BLaER1 treated with 17β-estradiol and CSF1 and Interleukin-3, amounts not matched to agents 10 nM and 100 nM (cell line): Measurements from ENCODE around the gene PRRX2.

ENCODE experiments used
- H3K27ac ChIP-seq, 11 experiments: shearing (Covaris generic); formaldehyde crosslinking; 2 replicates each; pipeline ENCODE4 v1.8.1; 2022
- H3K27me3 ChIP-seq, 11 experiments: shearing (Covaris generic); formaldehyde crosslinking; 2 replicates each; pipeline ENCODE4 v1.8.1; 2022
- H3K36me3 ChIP-seq, 11 experiments: shearing (Covaris generic); formaldehyde crosslinking; 2 replicates each; pipeline ENCODE4 v1.8.1; 2022
- H3K4me1 ChIP-seq, 10 experiments: shearing (Covaris generic); formaldehyde crosslinking; 2 replicates each; pipeline ENCODE4 v1.8.1; 2022
- H3K4me2 ChIP-seq, 11 experiments: shearing (Covaris generic); formaldehyde crosslinking; 2 replicates each; pipeline ENCODE4 v1.8.1; 2022
- H3K4me3 ChIP-seq, 10 experiments: shearing (Covaris generic); formaldehyde crosslinking; 2 replicates each; pipeline ENCODE4 v1.8.1; 2022
- H3K9ac ChIP-seq, 11 experiments: shearing (Covaris generic); formaldehyde crosslinking; 2 replicates each; pipeline ENCODE4 v1.8.1; 2022
- H3K9me3 ChIP-seq, 11 experiments: shearing (Covaris generic); formaldehyde crosslinking; replicated peaks in 1 of 11; 2 replicates each; pipeline ENCODE4 v1.8.1; 2022
- H4K20me1 ChIP-seq, 11 experiments: shearing (Covaris generic); formaldehyde crosslinking; 2 replicates each; pipeline ENCODE4 v1.8.1; 2022
- Cebpa-rat ChIP-seq, 11 experiments: shearing (Covaris generic); IDR thresholded peaks; 2 replicates each; pipeline ENCODE4 v1.8.1; 2022

PRRX2 gene

DNA sequence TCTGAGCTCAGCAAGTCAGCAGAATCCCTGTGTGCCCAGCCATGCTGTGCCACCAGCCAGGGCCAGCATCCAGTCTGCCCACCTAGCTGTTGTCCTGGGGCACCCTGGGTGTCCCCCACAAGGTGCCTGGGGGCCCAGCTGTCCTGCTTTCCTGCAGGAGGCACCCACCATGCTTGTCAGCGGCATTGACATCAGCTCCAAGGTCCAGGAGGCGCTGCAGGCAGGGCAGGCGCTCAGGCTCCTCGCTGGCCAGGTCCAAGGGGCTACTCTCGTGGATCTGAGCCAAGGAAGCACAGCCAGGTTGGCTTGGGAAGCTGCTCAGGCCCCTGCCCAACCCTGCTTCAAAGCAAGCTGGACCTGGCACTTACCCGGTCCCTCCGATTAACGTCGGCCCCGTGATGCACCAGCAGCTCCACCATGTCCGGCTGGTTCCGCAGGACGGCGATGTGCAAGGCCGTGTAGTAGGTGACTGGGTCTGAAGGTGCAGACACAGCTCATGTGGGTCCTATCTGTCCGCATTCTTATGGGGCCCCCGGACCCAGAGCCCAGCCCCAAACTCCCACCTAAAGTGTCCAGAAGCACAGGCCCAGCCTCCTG, 26.3 kb upstream of the PRRX2 start:
- H3K27me3 ChIP-seq, result no peaks in the 10 kb centered on the region
- H4K20me1 ChIP-seq, result peaks cover 65 to 77% (median 75%) of the 10 kb centered on the region in 11 experiments; a peak in 21 of 22 replicates
- H3K4me1 ChIP-seq, result peaks cover 29 to 76% (median 59%) of the 10 kb centered on the region in 10 experiments
- H3K9ac ChIP-seq, result peak overlapping the region in 6 of 11 experiments; percentile 6 to 92 (median 86); a peak in 8 of 22 replicates
- peak overlapping the region in 4 of 11 experiments; percentile 44 to 100 (median 96); a peak in 3 of 22 replicates for H3K4me2 ChIP-seq
- H3K36me3 ChIP-seq, result peaks cover 54 to 67% (median 59%) of the 10 kb centered on the region in 11 experiments
- H3K4me3 ChIP-seq, result no peak overlapping the region
- H3K9me3 ChIP-seq, result no peaks in the 10 kb centered on the region
- no peak for TF ChIP-seq Cebpa-rat (IDR thresholded peaks at IDR 0.05)
- H3K27ac ChIP-seq, result peak overlapping the region in 2 of 11 experiments; percentile 42 to 86; a peak in 3 of 22 replicates

DNA sequence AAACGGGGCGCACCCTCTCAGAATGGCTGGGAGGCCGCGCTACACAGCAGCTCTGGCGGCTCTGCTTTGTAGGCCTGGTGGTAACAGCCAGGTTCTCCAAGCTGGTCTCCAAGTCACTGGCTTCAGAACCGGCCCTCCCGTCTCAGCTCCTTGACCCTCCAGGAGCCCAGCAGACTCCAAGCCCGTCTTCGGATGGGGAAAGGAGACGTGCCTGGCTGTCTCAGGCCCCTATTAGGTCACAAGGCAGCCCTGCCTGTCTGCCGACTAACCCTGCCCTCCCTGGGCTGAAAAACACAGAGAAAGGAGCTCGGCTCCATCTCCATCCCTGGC, 25.7 kb upstream of the PRRX2 start:
- H3K36me3 ChIP-seq, result peaks cover 48 to 61% (median 55%) of the 10 kb centered on the region in 11 experiments
- H3K4me2 ChIP-seq, result peak overlapping the region in 10 of 11 experiments; percentile 91 to 100 (median 99); a peak in 18 of 22 replicates
- H3K27ac ChIP-seq, result peak overlapping the region in 1 of 11 experiments; percentile 86; a peak in 1 of 22 replicates
- TF ChIP-seq Cebpa-rat (IDR thresholded peaks at IDR 0.05), result no peak
- no peaks in the 10 kb centered on the region for H3K9me3 ChIP-seq
- peaks cover 29 to 72% (median 57%) of the 10 kb centered on the region in 10 experiments for H3K4me1 ChIP-seq
- H3K9ac ChIP-seq, result peak overlapping the region in 10 of 11 experiments; percentile 78 to 92 (median 86); a peak in 18 of 22 replicates
- no peaks in the 10 kb centered on the region for H3K27me3 ChIP-seq
- H3K4me3 ChIP-seq, result peak overlapping the region in 3 of 10 experiments; percentile 80 to 87 (median 86); a peak in 4 of 20 replicates
- H4K20me1 ChIP-seq, result peaks cover 62 to 72% (median 70%) of the 10 kb centered on the region in 11 experiments; a peak in 21 of 22 replicates

DNA sequence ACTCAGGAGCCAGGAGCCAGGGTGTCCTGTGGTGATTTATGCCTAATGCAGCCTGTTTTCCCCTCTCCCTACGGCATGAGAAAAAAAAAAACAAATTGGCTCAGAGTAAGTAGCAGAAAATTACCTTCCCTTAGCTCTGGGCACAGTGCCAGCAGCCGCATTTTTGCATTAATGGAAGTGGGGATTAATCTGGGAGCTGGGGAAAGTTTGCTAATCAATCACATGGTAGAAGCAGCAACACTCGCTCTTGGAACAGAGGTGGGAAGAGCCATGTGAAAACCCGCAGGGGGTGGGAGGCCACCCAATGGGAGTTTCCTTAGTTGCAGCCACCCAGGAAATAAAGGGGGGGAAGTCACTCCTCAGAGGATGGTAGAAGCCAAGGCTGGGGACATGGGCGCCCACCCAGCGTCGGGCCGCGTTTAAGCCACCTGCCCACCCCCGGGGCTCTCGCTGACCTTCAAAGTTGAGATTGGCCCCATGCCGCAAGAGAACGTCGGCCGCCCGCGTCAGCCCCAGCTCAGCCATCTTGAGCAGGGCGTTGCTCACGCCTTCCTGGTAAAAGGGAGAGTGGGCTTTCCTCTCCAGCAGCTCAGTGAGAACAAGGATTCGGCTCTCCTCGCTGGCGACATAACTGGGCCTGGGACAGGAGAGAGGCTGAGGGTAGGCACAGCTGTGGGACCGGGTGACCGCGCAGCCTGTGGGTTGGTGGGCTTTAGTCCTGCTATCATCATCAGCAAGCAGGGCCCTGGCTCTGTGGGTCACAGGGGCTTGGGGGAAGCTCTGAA, 25.2 kb upstream of the PRRX2 start:
- Histone ChIP-seq H3K4me3 (peak overlapping the region; percentile 80 to 99 (median 90)), H4K20me1 (peaks cover 56 to 66% (median 65%) of the 10 kb centered on the region in 11 experiments; a peak in 21 of 22 replicates), H3K27me3 (no peaks in the 10 kb centered on the region), H3K9me3 (no peaks in the 10 kb centered on the region), H3K27ac (peak overlapping the region in 5 of 11 experiments; percentile 4 to 86 (median 82); a peak in 6 of 22 replicates), H3K4me1 (peaks cover 29 to 67% (median 53%) of the 10 kb centered on the region in 10 experiments), H3K9ac (peak overlapping the region; percentile 78 to 92 (median 84)), H3K36me3 (peaks cover 43 to 56% (median 49%) of the 10 kb centered on the region in 11 experiments), H3K4me2 (peak overlapping the region; percentile 91 to 100 (median 99))
- TF ChIP-seq Cebpa-rat (IDR thresholded peaks at IDR 0.05), result no peak

DNA sequence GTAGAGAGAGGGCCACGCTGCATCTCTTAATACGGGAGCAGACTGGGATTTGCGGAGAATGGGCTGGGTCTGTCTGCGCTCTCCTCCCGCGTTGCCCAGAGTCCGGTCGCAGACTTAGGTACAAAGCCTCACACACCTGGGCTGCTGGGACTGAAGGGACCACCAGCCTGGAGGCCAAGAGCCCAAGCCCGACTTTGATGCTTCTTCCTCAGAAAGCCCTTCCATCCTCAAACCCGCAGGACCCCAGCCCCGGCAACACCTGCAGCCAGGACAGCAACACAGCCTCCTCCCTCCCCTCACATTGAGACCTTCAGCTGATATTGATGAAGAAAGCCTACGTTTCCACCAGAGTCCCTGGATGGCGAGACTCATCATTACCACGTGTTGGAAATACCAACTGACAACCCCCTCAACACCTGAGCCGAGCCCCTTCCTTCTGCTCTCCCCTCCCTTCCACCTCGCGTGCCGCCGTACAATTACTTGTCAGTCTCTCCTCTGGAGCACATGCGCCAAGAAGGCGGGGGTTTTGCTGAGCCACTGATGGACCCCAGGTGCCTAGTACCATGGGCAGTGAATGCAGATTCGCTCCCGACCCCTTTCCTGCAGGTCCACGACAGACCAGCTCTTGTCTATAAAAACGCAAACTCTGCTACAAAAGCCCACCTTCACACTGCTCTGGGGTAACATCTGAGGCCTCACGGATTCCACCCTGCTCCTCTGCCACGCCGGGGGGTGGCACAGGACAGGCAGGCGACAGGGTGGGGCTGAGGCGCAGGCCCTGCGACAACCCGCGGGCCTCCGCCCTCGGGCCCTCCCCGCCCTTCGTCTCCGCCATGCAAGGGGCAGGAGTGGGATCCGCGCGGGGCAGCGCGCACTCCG, 24.3 kb upstream of the PRRX2 start:
- Histone ChIP-seq H3K36me3 (peaks cover 35 to 48% (median 41%) of the 10 kb centered on the region in 11 experiments), H3K27me3 (no peaks in the 10 kb centered on the region), H3K4me1 (peaks cover 29 to 58% (median 45%) of the 10 kb centered on the region in 10 experiments), H3K4me2 (peak overlapping the region; percentile 91 to 100 (median 99)), H3K27ac (peak overlapping the region in 10 of 11 experiments; percentile 62 to 86 (median 76); a peak in 21 of 22 replicates), H3K9me3 (no peaks in the 10 kb centered on the region), H4K20me1 (peaks cover 50 to 58% (median 57%) of the 10 kb centered on the region in 11 experiments; a peak in 21 of 22 replicates), H3K9ac (peak overlapping the region; percentile 78 to 92 (median 84)), H3K4me3 (peak overlapping the region; percentile 80 to 99 (median 90))
- TF ChIP-seq Cebpa-rat (IDR thresholded peaks at IDR 0.05), result no peak

DNA sequence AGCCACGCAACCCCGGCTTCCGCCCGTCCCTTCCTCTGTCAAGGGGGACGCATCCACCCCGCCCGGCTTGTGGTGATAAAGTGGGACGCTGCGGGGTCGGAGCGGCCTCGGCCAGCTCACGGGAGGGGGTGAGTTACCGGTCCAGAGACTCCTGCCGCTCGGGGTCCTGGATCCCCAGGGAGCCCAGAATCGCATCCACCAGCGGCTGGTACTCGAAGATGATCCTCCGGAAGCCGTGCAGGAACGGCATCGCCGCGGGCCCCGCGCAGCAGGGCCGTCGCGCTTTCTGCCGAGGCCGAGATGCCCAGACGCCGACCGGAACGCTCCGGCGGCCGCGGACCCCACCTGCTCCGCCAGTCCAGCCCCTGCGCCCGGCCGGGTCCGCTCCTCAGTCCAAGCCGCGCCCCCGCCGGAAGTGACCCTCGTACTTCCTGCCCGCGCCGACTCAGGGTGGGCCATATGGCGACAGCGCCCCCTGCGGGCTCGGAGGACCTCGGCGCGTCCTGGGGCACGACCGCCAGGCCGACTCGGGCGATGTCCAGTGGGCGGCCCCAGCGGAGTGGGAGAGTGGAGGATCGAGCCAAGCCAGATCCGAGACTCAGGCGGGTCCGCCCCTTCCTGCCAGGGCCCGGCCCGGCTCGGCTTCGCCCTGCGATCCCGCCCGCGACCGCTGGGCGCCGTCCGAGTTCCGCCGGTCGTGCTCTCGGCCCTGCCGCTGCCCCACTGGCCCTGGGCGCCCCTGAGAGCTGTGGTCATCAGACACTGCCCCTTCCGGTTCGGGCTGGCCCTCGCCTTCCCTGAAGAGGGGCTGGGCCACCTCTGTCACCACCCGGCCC, 23.5 kb upstream of the PRRX2 start, which contains the start of gene ASB6:
ASB6 (minus strand) TSS at position 402 of the 836 bp plus-strand sequence; CDS start at position 250, 152 bp downstream.
- peaks cover 23 to 50% (median 36%) of the 10 kb centered on the region in 10 experiments for H3K4me1 ChIP-seq
- H3K9ac ChIP-seq, result peak within 1 kb of the TSS; percentile 78 to 92 (median 84)
- H3K9me3 ChIP-seq, result no peaks in the 10 kb centered on the region
- H3K27me3 ChIP-seq, result no peaks in the 10 kb centered on the region
- peaks cover 43 to 50% (median 48%) of the 10 kb centered on the region in 11 experiments; a peak in 21 of 22 replicates for H4K20me1 ChIP-seq
- H3K4me3 ChIP-seq, result peak within 1 kb of the TSS; percentile 80 to 99 (median 90)
- TF ChIP-seq Cebpa-rat (IDR thresholded peaks at IDR 0.05), result no peak
- peaks cover 27 to 39% (median 32%) of the 10 kb centered on the region in 11 experiments for H3K36me3 ChIP-seq
- peak within 1 kb of the TSS; percentile 38 to 86 (median 75); a peak in 21 of 22 replicates for H3K27ac ChIP-seq
- H3K4me2 ChIP-seq, result peak within 1 kb of the TSS; percentile 91 to 100 (median 99)

DNA sequence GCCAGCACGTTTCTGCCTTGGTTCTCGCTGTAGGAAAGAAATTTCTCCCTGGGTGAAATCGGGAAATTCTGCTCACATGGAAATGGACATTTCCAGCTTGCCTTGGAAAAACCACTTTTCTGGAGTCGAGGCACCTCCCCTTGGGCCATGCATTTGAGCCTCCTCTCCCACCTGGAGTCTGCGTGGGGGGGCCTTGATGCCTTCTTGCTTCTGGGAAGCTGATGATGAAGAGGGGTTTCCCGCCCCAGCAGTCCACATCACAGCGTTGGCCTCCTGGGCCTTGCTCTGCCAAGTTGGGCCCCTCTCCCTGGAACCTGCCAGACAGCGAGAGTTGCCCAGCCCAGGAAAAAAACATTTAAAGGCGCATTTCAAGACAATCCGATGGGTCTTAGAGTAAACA, 21.7 kb upstream of the PRRX2 start:
- Histone ChIP-seq H3K27me3 (no peaks in the 10 kb centered on the region), H4K20me1 (peaks cover 26 to 32% (median 31%) of the 10 kb centered on the region in 11 experiments; a peak in 21 of 22 replicates), H3K4me3 (no peak overlapping the region), H3K27ac (no peak overlapping the region), H3K4me1 (peaks cover 15 to 32% (median 23%) of the 10 kb centered on the region in 10 experiments), H3K4me2 (no peak overlapping the region), H3K36me3 (peaks cover 10 to 22% (median 15%) of the 10 kb centered on the region in 11 experiments), H3K9ac (no peak overlapping the region), H3K9me3 (no peaks in the 10 kb centered on the region)
- no peak for TF ChIP-seq Cebpa-rat (IDR thresholded peaks at IDR 0.05)

DNA sequence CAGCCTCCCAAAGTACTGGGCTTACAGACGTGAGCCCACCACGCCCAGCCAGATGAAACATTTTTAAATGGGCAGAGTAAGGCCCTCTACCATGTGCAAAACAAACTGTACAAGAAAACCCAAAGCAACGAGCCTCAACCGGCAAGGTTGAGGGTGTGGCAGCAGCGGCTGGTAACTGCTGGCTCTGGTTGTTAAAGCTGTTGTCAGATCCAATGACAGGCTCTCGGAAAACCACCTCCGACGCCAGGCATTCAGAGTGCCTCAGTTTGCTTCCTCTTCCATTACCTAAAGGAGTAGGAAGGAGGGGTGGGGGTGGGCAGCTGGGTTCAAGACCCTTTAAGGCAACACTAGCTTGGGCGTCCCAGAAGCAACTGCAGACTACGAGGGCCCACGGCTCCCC, 21.1 kb upstream of the PRRX2 start:
- Histone ChIP-seq H3K4me1 (peaks cover 15 to 26% (median 23%) of the 10 kb centered on the region in 10 experiments), H3K9ac (no peak overlapping the region), H3K27ac (no peak overlapping the region), H3K27me3 (no peaks in the 10 kb centered on the region), H3K36me3 (peaks cover 3 to 15% (median 8%) of the 10 kb centered on the region in 11 experiments; a peak in 20 of 22 replicates), H4K20me1 (peaks cover 19 to 26% (median 24%) of the 10 kb centered on the region in 11 experiments; a peak in 21 of 22 replicates), H3K9me3 (no peaks in the 10 kb centered on the region), H3K4me3 (no peak overlapping the region), H3K4me2 (no peak overlapping the region)
- TF ChIP-seq Cebpa-rat (IDR thresholded peaks at IDR 0.05), result no peak
